CD4-positive, alpha-beta T cell (primary cell): Measurements from ENCODE around the gene PCNX3. TPM values are rescaled to one million over a fixed set of nuclear protein-coding genes. Genes with fewer than 3 reads are reported as not detected.

Experiments used
- ATAC-seq: fragments of 200-7000 bp; cut with Tn5 transposase; one replicate; pipeline ENCODE4 v1.10.0; 2022; ENCODE audit warnings: mild to moderate bottlenecking; ENCODE audit not compliant: poor library complexity
- CTCF ChIA-PET: fragments of 350-600 bp; sonication (Branson Sonifier 250); formaldehyde crosslinking; loops from one replicate; lab custom pipeline; 2021; ENCODE audit warnings: antibody characterized with exemption, inconsistent platforms; lab: Charles Lee
- POLR2A ChIA-PET: fragments of 350-600 bp; sonication (Branson Sonifier 250); formaldehyde crosslinking; loops from one replicate; lab custom pipeline; 2021; ENCODE audit warnings: antibody characterized with exemption, inconsistent platforms; lab: Charles Lee
- DNase-seq, 14 experiments: peaks; one replicate each; pipeline ENCODE4 v3.0.0-alpha.2; 2013 to 2020; ENCODE audit warnings: mixed read lengths in 2 of 14
- H3K27ac ChIP-seq, 2 donors: one replicate each; pipeline versions ENCODE4 v1.5.1 to v1.7.0; 2013; ENCODE audit warnings: low read length in 2 of 2, low read depth in 1 of 2, mild to moderate bottlenecking in 1 of 2
- H3K27me3 ChIP-seq, 2 experiments: 1 replicate in 1 of 2; 2 replicates in 1 of 2; pipeline versions ENCODE4 v1.6.1 to v1.7.0; 2013; ENCODE audit warnings: low read length in 2 of 2, control low read depth in 1 of 2, mild to moderate bottlenecking in 1 of 2, moderate library complexity in 1 of 2; ENCODE audit not compliant: insufficient read depth in 2 of 2, control insufficient read depth in 1 of 2
- H3K36me3 ChIP-seq: one replicate; pipeline ENCODE4 v1.6.1; 2013; ENCODE audit warnings: low read length, control low read depth; ENCODE audit not compliant: insufficient read depth
- H3K4me1 ChIP-seq: one replicate; pipeline ENCODE4 v1.6.1; 2013; ENCODE audit warnings: low read length, control low read depth; ENCODE audit not compliant: insufficient read depth
- H3K4me3 ChIP-seq: one replicate; pipeline ENCODE4 v1.5.1; 2013; ENCODE audit warnings: mild to moderate bottlenecking, low read length, moderate library complexity
- H3K9me3 ChIP-seq, 2 experiments: 1 replicate in 1 of 2; 2 replicates in 1 of 2; pipeline versions ENCODE4 v1.6.1 to v1.7.0; 2013; ENCODE audit warnings: low read length in 2 of 2, mild to moderate bottlenecking in 2 of 2, control low read depth in 1 of 2, moderate library complexity in 1 of 2; ENCODE audit not compliant: control insufficient read depth in 1 of 2, insufficient read depth in 1 of 2
- H3K27ac Mint-ChIP-seq: one replicate; pipeline ENCODE4 v1.8.0; 2020; ENCODE audit warnings: mixed read lengths
- H3K27me3 Mint-ChIP-seq: one replicate; pipeline ENCODE4 v1.8.0; 2021; ENCODE audit warnings: mixed read lengths
- H3K36me3 Mint-ChIP-seq: one replicate; pipeline ENCODE4 v1.8.0; 2021; ENCODE audit warnings: low read depth, mixed read lengths
- H3K4me1 Mint-ChIP-seq: one replicate; pipeline ENCODE4 v1.8.0; 2021; ENCODE audit warnings: low read depth, mixed read lengths
- H3K4me3 Mint-ChIP-seq: one replicate; pipeline ENCODE4 v1.8.0; 2020; ENCODE audit warnings: mild to moderate bottlenecking, mixed read lengths
- H3K9me3 Mint-ChIP-seq: one replicate; pipeline ENCODE4 v1.8.0; 2020; ENCODE audit warnings: mixed read lengths
- CTCF ChIP-seq: fragments of 200-600 bp; IDR thresholded peaks from one replicate; pipeline ENCODE4 v1.8.0; 2022; ENCODE audit warnings: antibody characterized with exemption, mild to moderate bottlenecking
- intact Hi-C, 2 experiments: fragments of 100-400 bp; cut with DNase I in 1 of 2; cut with micrococcal nuclease in 1 of 2; formaldehyde crosslinking; loops; one replicate each; pipeline versions ENCODE4 v1.15.1 to v1.9.0; 2023 to 2025; cut with DNase I, micrococcal nuclease
- total RNA-seq, 174 experiments: library from RNA in 2 of 174; stranded (reverse) in 2 of 174; gene quantifications; one replicate each; pipeline ENCODE4 v1.2.3 and lab custom pipeline; 2021 to 2026

The PCNX3 gene
- total RNA-seq, 2 experiments from 2014 or later, result 37.3 to 40.5 TPM

- CTCF ChIA-PET, result interaction anchor here (0.7 kb wide), 1 partner anchor 13 kb away, joined by 3 read pairs; no protein-coding TSS in a partner anchor
- peaks cover 74% of the 10 kb centered on the region for H3K36me3 ChIP-seq
- Mint-ChIP-seq H3K27ac (no peak overlapping the region), H3K36me3 (peaks cover 79% of the 10 kb centered on the region), H3K27me3 (no peaks in the 10 kb centered on the region), H3K4me3 (no peak overlapping the region), H3K4me1 (peaks cover 25% of the 10 kb centered on the region), H3K9me3 (no peaks in the 10 kb centered on the region)
- TF ChIP-seq CTCF, result no peak
- ATAC-seq (peak; percentile 52), DNase-seq (peak in 1 of 14 experiments; percentile 57)
- H3K4me3 ChIP-seq, result no peak overlapping the region
- intact Hi-C loops, result no loop called here
- H3K4me1 ChIP-seq, result peaks cover 31% of the 10 kb centered on the region
- POLR2A ChIA-PET, result no interaction called here
- no peaks in the 10 kb centered on the region for H3K9me3 ChIP-seq
- no peaks in the 10 kb centered on the region for H3K27me3 ChIP-seq
- H3K27ac ChIP-seq, result no peak overlapping the region
These were observed 8.5 kb upstream of the PCNX3 start for GRCh38 chr11:65606876-65607613.

GRCh38 chr11:65607614-65608426 is 7.8 kb upstream of the PCNX3 start:
- DNase-seq (no peak), ATAC-seq (no peak)

More at GRCh38 chr11:65607614-65608426, 7.8 kb upstream of the PCNX3 start:
- Histone ChIP-seq H3K4me1 (peaks cover 39% of the 10 kb centered on the region), H3K36me3 (peaks cover 79% of the 10 kb centered on the region), H3K4me3 (no peak overlapping the region), H3K27me3 (no peaks in the 10 kb centered on the region), H3K9me3 (no peaks in the 10 kb centered on the region), H3K27ac (no peak overlapping the region)
- ChIA-PET POLR2A (no interaction called here), CTCF (no interaction called here)
- Mint-ChIP-seq H3K27ac (no peak overlapping the region), H3K4me1 (peaks cover 31% of the 10 kb centered on the region), H3K36me3 (peaks cover 85% of the 10 kb centered on the region), H3K27me3 (no peaks in the 10 kb centered on the region), H3K9me3 (no peaks in the 10 kb centered on the region), H3K4me3 (peak overlapping the region; percentile 38)
- no peak for TF ChIP-seq CTCF
- intact Hi-C loops, result no loop called here
